HL-60/S4 treated with phorbol 12-myristate 13-acetate at 8.2 ng/mL for 4 days and 3 days (cell line): ENCODE measurements around the gene MEF2C.

Source experiments
- in situ Hi-C: fragments of 300-500 bp; cut with MboI; formaldehyde crosslinking; loops from 2 replicates; pipeline ENCODE4 v1.15.0; 2022; ENCODE audit warnings: low sequenced_read_pairs

MEF2C gene

DNA sequence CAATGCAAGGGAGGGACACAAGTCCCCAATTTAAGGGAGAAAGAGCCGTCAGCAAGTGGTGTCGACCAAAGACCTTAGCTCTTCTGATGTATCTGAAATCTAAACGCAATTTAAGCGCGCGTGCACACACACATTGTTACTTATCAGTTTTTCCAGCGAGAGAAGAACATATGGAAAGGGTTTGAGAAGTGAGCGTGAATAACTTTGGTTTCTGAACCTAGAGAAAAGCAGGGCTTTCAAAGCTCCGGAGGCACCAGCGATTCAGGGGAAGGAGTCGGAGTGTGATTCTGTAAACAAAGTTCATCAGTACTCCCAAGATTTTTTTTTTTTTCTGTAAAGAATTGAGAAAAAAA lies 191.8 kb downstream of the MEF2C start:
- in situ Hi-C loops: loop anchor here (25.0 kb wide), 1 partner anchor 904 kb away; no protein-coding TSS in a partner anchor

DNA sequence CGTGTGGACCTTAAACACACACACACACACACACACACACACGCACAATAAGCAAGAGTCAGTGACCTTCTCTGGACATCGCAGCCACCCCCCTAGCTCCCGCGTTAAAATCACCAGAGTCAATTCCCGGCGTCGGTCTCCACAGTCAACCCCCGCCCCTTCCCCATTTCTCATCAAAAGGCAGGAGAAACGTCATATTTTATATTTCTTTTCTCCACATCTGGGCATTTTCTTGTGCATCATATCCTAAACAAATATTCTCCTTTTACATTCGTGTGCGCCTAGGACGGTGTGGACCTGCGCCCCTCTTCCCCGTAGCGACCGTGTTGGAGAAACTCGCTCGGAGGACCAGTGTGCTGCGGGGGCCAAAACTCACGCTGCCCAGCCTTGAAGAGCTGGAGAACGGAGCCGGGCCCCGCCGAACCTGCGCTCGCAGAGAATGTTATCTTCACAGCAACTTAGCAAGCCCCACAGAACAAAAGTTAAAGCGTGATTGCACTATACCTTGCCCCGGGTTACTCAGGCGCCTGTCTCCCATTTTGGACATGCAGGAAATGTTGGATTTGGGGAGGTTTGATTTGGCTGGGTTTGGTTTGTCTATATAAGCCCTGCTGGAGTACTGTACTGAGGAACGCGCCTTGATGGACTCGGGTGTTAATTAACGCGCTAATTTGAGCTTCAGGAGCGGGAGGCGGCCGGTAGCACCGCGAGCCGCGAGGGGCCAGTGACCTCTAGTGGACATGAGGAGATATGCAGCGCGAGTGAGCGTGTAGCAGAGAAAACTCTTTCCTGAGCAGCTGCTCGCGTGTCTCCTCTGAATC lies 192.4 kb downstream of the MEF2C start:
- in situ Hi-C loops: loop anchor here (25.0 kb wide), 1 partner anchor 903 kb away; no protein-coding TSS in a partner anchor

DNA sequence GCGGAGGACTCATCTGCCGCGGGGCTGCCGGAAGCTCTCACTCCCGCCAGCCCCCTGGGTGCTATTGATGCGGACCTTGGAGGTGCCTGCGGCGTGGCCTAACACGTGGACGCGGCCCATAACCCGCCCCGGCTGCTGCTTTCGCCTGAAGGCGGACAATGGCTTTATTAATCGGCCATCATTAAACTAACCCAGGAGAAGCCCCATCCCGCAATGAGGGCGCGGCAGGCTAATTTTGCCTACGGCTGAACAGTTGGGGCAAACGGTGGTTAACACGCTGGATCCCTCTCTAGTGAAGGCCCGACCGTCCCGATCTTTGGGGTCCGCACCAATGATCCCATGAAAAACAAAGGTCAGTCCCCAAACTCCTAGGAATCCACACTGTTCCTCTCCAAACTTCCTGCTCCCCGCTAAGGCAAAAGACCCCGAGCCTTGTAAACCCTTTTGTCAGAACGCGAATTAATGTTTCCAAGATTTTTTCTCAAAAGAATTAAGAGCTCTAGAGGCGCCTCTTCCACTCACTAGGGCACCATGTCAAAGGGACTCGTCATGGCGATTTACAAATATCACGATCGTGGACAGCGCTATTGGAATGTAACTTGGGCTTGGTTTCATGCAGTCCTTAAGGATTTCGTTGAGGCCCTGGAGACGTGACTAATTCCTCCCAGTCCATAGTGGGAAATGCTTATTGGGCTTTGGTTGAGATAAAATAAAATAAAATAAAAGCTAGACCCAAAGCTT lies 193.1 kb downstream of the MEF2C start:
- in situ Hi-C loops: loop anchor here (25.0 kb wide), 1 partner anchor 903 kb away; no protein-coding TSS in a partner anchor

DNA sequence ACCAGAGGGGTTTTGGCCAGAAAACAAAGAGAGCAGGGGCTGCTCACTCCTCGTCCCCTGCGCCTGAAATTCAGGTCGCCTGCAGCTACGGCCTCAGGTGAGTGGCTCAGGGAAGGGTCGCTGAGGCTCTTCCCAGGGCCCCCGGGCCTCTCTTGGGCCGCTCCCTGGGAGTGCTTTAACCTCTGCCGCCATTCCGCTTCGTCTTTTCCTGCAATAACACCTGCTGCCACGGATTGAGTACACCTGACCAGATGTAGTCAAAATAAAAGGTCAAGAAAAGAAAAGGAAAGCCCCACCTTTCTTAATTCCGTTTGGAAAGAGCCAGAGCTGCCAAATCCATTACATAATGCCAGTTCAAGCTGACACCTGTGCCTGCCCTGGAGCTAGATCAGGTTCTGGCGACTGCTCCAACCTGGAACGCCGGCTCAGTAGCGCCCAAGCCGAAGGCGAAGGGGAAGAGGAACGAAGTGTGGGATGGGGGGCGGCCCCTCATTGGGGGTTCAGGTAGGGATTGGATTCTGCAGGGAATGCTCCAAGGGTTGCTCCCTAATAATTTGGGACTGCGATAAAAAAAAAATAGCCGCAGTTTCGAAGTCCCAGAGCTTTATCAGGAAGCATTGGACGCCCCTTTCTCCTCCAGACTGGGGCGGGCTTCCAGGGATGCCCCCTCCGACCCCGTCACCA lies 193.9 kb downstream of the MEF2C start:
- in situ Hi-C loops: loop anchor here (25.0 kb wide), 1 partner anchor 902 kb away; no protein-coding TSS in a partner anchor

DNA sequence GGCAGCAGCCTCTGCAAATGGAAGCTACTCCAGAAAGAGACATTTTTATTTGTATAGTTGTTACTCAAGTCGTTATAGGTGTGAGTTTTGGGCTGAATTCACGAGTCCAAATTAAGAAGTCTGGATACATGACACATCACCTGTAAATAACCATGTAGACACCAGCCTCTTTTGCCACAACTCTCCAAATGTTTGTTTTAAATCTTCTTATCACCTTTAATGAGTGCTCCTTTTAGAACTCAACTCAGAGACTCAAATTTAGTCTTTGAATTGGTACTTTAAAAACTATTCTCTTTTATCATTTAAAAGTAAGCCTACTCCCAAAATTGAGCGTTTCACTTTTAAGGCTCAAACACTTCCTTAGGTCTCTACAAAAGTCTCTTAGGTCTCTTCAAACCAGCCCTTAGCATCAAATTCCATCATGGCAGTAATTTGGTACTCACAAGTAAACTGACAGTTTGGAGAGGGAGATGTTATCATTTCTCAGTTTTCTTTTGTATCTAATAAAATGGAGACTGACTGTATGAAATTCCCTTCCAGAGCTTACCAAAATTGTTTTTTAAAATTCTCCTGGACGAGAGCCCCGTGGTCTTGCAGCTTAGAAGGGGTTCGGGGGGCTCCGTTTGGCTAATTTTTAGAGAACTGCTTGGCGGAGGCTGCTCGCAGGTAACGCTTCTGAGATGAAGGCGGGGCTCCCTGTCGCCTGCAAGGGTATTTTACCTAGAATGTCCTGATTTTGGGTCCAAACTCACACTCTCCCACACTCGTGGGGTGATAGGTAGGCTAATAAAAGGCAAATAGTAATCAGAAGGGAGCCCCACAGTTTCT lies 194.6 kb downstream of the MEF2C start:
- in situ Hi-C loops: loop anchor here (25.0 kb wide), 1 partner anchor 901 kb away; no protein-coding TSS in a partner anchor

DNA sequence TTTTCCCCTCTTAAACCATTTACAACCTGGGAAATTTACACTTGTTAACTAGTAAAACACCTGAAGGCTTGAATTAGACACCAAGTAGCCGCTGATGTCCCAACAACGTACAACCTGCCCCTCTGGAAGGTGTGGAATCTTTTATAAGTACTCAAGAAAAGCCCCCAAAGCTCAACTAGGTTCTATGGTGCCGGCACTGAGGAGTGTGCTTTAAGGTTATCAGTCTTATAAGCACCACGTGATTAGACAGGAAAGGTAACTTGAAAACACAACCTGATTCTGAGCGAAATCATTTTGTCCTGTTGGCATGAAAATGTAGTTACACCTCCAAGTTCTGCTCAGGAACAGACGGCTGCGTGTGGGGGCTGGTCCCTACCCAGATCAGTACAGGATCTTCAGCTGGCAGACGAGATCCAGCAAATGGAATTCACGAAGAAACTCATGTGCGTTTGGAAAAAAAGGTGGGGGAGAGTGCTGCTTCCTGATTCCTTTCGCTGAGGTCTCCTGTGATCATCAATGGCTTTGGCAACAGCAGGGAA lies 195.5 kb downstream of the MEF2C start:
- in situ Hi-C loops: loop anchor here (25.0 kb wide), 1 partner anchor 900 kb away; no protein-coding TSS in a partner anchor

DNA sequence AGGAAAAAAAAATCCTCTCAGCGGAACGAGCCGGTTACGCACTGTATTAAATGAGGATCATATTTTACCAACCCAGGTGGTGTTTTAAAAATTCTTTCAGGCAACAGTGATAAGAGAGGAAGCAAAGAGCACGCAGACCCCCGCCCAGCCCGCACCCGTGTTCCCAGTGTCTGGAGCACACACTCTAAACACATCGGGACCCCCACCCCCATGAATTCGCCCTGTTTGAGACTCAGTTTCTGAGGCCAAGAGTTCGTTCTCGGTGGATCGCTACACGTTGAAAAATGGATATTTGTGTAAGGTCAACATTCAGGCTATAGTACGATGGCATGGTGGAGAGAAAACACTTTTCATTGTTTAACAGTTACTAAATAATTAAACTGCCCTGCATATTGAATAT lies 196.3 kb downstream of the MEF2C start:
- in situ Hi-C loops: loop anchor here (25.0 kb wide), 1 partner anchor 899 kb away; no protein-coding TSS in a partner anchor

DNA sequence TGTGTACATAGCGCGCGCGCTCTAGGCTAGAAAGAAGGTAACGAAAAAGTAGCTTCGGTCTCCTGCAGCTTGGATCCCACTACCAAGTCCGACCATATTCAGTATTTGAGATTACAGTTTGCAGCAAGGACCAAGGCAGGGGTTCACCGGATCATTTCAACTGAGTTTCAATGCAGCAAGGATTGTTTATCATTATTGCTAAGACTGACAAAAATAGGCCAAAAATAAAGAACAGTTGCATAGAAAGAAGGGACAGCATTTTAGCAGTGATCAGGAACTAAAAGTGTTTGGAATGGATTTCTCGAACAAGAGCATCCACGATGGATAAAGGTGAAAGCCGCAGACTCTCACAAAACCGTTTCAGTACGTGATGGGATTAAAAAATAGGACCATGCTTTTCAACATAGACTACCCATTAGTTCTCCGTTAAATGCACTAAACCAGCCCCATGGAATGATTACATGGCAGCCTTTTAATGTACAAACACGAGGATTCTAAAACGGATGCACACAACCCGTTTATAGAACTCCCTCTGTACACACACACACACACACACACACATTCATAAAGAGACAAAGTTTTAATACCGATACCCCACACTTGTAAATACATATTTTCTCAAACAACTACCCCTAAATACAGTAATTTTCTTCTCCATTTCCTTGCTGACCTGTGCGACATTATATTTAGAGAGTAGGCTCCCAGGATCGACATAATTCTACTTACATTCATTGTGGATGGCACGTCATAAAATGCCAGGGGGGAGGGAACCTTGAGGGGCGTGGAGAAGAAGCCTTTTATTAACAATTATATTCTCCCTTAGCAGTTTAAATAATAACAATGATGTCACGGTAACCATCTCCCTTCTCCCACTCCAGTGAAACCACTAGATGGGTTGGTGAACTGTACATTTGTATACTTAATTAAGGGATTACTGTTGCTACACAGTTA lies 197.1 kb downstream of the MEF2C start:
- in situ Hi-C loops: loop anchor here (25.0 kb wide), 1 partner anchor 899 kb away; no protein-coding TSS in a partner anchor

DNA sequence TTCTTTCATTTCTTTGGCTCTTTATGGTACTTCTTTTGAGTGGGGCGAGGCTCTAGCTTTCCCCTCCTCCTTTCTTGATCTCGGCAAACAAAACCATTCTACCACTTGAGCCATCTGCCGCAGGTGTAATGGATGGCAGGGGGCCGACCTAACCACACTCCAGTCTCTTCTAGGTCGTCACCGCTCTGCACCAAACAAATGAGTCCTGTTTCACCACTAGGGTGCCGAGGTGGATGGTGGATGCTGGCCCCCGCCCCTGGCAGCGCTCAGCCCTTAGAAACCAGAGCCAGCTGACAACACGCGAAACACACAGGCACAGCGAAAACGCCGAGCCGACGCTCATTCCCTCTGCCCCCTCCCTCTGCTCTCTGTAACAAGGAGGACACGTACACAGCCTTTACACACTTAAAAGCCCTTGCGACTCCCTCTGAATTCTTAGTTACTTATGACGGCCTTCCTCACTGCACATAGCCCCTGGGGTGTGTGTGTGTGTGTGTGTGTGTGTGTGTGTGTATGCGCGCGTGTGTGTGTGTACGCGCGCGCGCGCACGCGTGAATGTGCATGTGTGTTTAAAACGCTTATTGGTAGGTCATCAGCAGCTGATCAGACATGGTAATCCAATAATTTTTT lies 199.4 kb downstream of the MEF2C start:
- in situ Hi-C loops: loop anchor here (25.0 kb wide), 1 partner anchor 896 kb away; no protein-coding TSS in a partner anchor

DNA sequence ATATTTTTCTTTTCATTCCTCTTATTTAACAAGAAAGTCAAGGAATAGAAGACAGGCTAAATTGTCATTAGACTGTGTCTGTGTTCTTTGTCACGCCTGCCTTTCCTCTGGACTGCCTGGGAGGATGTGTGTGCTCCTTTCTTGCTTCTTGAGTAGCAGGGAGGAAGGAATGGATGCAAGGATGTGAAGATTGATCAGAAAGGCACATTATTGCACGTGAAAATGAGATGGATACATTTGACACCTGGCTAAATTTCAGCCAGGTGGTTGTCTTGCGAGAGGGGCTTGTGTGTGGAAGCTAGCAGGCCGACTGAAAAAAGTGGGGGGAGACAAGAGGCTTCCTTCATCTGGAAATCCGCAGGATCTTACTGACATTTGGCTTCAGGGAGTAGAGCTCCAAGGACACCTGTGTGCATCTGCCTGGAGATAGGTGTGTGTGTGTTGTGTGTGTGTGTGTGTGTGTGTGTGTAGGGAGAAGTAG lies 200.1 kb downstream of the MEF2C start:
- in situ Hi-C loops: loop anchor here (25.0 kb wide), 1 partner anchor 896 kb away; no protein-coding TSS in a partner anchor

DNA sequence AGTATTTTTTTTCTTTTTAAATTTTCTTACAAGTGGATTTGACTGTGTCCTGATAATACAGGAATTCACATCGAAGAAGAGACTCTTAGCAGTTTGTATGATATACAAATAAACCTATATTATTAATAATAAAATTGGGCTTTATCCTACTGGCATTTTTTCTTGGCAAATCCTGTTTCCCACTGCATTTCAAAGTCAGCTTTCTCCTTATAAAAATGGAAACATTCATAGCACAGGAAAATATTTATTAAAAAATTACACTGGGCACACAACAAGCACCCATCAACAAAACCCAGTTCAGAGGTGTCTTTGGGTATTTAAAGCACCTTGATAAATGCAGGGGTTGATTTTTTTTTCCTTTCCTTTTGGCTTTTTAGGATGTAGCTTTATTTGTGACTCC lies 200.9 kb downstream of the MEF2C start:
- in situ Hi-C loops: loop anchor here (25.0 kb wide), 1 partner anchor 895 kb away; no protein-coding TSS in a partner anchor

DNA sequence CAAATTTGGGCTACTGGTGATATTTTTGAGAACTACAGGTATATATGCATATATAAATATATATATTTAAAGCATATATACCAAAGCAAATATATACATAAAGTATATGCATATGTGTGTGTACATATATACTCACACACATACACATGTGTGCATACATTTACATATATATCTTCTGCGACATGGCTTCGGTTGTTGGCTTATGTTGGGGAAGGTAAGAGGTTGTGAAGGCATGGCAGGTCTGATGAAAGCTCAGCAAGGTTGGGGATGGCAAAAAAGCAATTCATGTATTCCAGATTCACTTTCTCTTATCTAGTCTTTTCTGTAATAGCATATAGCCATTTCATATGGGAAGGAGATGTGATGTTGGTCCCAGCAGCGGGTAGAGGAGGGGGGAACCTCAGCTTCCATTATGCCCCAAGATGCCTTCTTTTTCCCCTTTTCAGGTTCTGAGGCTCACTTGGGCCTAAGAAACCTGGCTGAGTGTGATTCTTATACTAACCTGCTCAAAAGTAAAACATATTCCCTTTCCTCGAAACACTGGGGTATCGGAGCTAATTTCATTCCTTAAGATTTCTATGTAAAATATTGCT lies 201.7 kb downstream of the MEF2C start:
- in situ Hi-C loops: loop anchor here (25.0 kb wide), 1 partner anchor 894 kb away; no protein-coding TSS in a partner anchor

DNA sequence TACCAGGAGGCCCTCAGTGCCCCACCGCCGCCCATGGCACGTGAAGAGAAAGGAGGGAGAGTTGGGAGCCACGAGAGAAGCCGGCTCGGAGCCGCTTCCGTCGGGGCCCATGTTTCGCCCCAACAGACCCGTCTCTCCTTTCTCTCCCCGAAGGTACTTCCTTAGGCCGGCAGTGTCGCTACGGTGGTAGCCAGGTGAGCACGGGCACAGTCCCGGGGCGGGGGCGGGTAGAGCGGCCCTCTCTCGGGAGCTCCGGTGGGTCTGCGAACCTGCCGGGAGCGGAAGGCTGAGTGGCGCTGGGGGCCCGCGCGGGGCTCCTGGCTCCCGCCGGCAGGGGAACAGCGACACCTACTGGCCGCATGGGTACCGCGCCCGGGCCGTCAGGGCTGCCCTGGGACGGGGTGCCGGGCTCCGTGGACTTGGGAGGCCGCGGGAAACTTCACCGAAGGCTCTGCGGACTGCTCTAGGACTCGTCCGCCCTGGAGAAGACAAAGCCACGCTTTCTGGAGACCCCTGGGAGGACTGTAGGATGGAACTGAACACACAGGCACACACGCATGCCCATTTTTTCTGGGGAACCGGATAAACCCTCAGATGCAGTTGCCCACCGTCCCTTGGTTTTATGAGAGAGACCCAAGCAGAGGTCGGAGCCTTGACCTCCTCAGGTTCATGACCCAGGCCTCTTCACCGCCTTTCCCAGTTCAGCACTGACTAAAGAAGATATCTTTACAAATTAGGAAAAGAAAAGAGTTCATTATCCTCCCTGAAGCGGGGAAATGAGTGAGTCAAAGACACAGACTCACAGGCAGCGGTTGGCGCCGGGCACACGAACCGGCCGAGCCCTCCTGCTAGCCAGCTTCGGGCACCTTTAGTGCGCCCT lies 202.5 kb downstream of the MEF2C start:
- in situ Hi-C loops: loop anchor here (25.0 kb wide), 1 partner anchor 893 kb away; no protein-coding TSS in a partner anchor

DNA sequence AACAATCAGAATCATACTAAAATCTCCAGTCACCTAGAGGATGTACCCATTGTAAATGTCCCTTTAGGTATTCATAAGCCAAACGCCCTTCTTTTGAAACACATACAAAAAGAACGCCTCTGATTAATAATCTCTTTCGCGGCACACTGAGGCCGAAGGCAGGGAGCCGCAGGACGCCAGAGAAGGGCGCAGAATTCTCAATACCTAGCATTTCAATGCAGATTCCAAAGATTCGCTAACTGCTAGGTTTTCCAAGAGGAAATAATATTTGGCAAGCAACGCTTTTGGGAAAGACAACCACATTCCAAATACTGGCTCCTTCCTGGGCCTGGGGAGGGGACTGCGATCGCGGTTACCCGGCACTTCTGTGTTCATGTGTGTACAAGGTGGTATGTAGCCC lies 203.3 kb downstream of the MEF2C start:
- in situ Hi-C loops: loop anchor here (25.0 kb wide), 1 partner anchor 892 kb away; no protein-coding TSS in a partner anchor

DNA sequence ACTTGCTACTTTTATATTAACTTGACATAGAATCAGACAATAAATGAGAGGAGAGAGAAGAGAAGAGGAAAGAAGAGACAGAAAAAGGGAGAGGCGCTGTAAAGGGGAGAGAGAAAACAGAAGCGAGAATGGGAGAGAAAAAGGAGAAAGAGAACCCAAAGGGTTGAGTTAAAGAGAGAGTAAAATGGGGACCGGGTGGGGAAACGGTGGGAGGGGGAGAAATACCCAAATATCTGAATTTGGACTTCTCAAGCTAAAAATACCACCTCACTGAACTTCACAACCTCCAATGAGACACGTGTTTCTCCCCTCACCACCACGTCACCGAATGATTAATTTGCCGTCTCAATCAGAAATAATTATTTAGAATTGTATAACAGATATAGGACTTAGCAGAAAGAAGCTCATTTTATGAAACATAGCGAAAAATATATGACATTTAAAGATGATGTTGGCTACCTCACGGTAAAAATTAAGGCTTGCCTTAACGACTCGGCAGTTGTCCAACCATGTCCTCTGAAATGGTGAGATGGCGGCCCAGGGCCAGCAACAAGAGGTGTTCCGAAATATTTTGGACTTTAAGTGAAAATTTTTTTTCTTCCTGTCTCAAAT lies 204.1 kb downstream of the MEF2C start:
- in situ Hi-C loops: loop anchor here (25.0 kb wide), 1 partner anchor 892 kb away; no protein-coding TSS in a partner anchor
